ENCODE data around the gene CLSTN3.

CLSTN3 gene

GRCh38 chr12:7125632-7126227, 4.4 kb upstream of the CLSTN3 start:
- DNase-seq (ENCODE audit: low read depth in 2 of 2) = no peak

DNA sequence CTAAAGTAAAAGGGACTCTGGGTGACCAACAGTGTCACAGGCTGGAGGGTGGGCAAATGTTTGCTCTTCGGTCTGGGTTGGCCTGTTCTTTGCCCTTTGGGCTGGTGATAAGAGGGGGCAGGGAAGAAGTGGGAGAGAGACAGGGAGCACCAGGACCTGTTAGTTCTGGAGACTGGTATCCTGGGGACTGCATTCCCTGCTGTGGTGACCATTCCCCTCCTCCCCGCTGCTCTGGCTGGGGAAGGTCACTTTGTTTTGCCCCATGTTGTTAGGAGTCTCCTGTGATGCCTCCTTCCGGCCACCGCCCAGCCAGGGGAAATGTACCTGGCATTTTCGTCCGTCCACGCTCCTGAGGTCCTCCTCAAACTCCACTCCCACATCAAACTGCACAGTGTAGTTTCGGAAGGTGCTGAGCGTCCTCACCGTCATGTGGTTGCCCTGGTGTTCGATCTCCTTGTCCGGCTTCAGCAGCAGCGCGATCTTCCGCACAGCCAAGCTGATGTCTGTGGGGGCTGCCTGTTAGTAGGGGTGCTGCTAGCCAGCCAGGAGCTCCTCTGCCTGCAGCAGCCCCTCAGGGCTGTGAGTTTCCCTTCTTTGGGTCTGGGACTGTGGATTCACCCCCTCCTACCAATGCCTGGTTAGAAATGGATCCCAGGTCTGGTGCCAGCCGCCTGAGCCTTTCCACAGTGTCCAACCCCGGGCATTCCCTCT, 2.1 kb upstream of the CLSTN3 start:
- no peak for DNase-seq (ENCODE audit: low read depth in 2 of 2)

DNA sequence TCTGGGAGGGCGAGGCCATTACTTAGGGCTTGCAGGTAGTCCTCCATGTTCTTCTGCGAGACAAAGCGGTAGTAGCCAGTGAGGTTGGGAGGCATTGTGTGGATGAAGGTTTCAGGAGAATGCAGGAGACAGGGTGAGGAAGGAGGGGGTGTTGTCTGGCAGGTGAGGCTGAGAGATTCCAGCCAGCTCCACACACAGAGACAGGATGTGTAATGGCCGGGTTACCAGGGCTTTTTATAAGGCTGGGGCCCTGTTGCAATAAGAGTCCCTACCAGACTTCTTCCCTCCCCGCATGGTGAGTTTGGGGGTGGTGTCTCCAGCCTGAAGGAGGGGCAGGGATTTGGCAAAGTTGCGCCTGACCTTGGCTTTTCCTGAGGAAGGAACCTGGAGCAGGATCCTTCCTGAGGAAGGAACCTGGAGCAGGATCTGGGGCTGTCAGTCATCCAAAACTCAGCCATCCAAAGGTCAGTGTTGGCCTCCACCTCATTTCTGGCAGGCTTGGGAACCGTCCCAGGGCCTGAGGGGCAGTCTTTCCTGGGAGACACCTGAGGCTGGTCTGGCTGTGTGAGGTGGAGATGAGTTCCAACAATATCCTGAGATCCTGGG, 1.4 kb upstream of the CLSTN3 start, which contains the start of gene RBP5:
TSS of gene RBP5 (minus strand) at position 209 of the 606 bp plus-strand sequence. CDS start at position 95, 114 bp downstream.
- no peak for DNase-seq (ENCODE audit: low read depth in 2 of 2)

GRCh38 chr12:7129287-7129871, 792 bp upstream of the CLSTN3 start:
- DNase-seq (ENCODE audit: low read depth in 2 of 2) = no peak

DNA sequence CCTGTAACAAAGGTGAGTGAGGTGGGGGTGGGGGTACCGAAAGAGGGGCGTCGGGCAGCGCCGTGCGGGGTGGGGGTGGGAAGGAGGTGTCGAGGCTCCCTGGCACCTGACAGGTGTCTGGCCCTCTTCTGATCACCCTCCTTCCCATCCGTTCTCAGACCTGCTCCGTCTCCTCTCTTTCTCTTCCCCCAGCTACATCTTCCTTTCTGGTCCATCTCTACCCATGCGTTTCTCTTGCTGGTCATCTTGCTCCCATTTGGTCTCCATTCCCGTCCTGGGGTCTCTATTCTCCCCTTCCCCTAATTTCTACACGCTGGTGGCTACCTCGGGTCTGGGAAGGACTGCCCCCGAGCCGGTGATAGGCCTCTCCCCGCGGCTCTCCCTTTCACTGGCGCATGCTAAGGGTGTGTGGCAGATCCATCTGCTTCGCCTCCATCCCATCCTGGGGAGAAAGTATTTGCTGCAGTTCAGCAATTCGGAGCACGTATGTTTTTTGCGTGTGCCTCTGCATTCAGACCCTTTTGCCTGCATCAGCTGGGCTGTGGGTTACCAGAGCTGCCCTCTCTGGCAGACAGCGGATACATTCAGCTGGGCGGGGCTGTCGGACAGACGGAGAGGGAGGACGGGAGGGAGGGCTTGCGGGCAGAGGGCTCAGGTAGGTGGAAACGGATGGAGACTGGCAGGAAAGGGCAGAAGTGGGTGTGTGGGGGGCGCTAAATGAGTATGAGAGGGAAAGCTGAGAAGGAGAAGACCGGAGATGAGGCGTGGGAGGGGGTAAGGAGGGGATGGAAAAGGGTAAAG, 730 bp downstream of the CLSTN3 start:
- DNase-seq (ENCODE audit: low read depth in 2 of 2) = no peak

- no peak for DNase-seq (ENCODE audit: low read depth in 2 of 2)
Measured at GRCh38 chr12:7131502-7131866, 1.3 kb downstream of the CLSTN3 start.

- no peak for DNase-seq (ENCODE audit: low read depth in 2 of 2)
Measured at GRCh38 chr12:7134396-7135166, 4.4 kb downstream of the CLSTN3 start.

GRCh38 chr12:7136071-7136470, 5.9 kb downstream of the CLSTN3 start:
- no peak for DNase-seq (ENCODE audit: low read depth in 2 of 2)

DNA sequence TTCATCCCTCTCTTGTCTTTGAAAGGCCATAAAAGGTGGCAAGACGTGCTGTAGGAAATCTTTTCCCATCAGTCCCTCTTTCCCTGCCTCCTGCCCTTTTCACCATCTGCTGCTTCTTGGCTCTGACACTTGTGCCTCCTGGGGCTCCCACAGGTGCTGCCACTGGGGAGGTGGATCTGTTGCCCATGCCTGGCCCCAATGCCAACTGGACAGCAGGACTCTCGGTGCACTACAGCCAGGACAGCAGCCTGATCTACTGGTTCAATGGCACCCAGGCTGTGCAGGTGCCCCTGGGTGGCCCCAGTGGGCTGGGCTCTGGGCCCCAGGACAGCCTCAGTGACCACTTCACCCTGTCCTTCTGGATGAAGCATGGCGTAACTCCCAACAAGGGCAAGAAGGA, 6.5 kb downstream of the CLSTN3 start:
- DNase-seq (ENCODE audit: low read depth in 2 of 2) = no peak

DNA sequence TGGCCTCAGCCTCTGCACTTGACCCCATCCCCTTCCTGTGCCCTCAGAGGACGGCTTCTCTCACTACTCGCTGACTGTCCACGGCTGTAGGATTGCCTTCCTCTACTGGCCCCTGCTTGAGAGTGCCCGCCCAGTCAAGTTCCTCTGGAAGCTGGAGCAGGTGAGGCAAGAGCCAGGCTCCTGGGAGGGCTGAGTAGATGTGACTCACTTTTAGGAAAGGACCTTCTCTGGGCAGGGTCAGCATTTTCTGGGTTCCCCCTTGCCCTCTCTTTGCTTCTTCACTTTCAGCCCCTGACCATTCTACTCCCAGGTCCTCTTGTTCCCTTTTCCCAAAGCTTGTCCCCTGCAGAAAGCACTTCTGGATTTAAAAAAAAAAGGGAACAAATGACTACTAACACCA, 7.7 kb downstream of the CLSTN3 start:
- no peak for DNase-seq (ENCODE audit: low read depth in 2 of 2)

DNA sequence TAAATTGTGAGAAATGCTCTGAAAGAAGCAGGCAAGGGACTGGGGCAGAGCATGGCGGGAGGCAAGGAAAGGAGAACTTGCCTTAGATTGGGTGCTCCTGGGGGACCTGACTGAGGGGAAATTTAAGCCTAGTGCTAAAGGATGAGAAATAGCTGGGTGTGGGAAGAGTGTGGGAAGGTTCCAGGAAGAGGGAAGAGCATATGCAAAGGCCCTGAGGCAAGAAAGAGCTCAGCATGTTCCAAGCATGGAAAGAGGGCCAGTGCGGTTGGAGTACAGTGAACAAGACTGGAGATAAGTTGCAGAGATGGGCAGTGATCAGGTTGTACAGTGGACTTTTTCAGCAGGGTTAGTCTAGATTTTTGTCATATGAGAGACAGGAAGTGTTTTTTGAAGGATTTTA, 9.0 kb downstream of the CLSTN3 start:
- DNase-seq (ENCODE audit: low read depth in 2 of 2) = no peak

DNA sequence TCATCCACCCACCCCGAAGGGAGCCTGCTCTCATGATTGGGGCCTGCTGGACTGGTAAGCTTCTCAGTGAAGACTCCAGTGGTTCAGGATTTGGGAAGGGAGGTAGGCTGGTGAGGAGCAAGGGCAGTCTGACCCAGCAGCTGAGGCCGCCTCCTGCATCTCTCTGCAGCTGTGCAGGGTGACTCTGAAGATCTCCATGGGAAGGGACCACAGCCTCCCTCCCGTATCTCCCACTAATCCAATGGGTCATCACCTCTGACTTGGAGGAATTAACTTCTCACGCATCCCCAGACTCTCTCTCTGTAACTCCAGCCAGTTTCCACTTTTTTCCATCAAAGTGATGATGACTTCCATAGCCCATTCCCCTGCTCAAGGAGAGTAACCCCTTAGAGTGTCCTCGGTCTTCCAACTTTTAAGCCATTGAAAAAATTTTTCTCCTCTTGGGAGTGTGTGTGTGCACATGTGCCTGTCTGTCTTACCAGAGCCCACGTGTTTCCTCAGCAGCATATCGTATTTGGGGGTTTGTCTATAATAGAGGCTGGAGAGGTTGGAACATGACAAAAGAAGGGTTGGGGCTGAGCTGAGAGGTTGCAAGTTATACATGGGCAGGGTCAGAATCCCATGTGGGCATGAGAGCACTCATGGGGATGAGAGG, 11.3 kb downstream of the CLSTN3 start:
- DNase-seq (ENCODE audit: low read depth in 2 of 2) = no peak

DNA sequence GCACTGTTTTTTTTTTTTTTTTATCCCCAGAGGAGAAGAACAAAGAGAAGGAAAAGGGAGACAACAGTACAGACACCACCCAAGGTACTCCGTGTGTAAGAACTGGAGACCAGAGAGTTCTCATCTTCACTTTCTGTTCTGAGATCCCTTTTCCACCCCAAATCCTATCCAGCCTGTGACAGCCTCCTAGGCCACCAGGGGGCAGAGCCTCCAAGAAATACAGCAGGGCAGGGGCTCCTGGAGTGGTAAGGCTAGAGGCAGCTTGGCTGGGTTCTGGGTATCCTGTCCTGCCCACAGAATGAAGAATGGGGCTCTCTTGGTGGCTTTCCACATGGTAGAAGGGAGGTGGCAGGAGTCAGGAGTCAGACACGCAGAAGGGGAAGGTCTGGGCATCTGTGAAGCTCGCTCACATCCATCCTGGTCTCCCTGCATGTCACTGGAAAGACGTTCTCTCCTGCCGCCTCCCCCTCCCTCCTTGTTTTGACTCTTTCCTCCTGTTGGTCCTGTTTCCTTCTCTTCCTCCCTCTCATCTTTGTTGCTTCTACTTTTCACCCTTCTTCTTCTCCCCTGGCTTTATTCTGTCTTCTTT, 12.0 kb downstream of the CLSTN3 start:
- peak in 1 of 2 donors; percentile 28 for DNase-seq (ENCODE audit: low read depth in 2 of 2)

DNA sequence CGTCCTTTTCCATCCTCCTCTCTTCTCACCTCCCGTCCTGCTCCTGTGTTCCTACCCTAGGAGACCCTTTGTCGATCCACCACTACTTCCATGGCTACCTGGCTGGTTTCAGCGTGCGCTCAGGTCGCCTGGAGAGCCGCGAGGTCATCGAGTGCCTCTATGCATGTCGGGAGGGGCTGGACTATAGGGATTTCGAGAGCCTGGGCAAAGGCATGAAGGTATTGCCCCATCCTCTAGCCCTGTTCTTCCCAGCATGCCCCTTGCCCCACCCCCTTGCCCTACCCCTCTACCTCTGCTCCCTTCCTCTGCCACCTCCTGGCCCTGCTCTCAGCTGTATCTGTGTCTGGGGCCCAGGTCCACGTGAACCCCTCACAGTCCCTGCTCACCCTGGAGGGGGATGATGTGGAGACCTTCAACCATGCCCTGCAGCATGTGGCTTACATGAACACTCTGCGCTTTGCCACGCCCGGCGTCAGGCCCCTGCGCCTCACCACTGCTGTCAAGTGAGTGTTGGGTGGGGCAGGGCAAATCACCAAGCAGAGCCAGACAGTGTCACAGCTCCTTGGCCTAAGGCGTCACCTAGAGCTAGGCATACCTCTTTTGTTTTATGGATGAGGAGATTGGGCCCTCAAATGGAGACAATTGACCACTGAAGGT, 12.8 kb downstream of the CLSTN3 start:
- DNase-seq (ENCODE audit: low read depth in 2 of 2) = no peak

DNA sequence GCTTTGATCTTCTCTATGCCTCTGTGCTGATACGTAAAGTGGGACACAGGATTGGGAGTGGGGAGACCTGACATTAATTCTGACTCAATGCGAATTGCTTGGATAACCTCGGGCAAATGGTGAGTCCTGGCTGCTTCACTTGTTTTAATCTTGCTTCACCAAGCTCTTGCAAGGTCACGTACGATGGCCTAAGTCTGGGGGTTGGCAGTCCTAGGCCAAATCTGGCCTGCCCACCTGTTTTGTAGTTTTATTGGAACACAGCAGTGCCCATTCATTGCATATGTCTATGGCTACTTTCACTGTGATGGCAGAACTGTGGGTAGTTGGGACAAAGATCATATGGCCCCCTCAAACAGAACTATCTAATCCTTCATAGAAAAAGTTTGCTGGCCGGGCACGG, 13.4 kb downstream of the CLSTN3 start:
- DNase-seq (ENCODE audit: low read depth in 2 of 2) = no peak

DNA sequence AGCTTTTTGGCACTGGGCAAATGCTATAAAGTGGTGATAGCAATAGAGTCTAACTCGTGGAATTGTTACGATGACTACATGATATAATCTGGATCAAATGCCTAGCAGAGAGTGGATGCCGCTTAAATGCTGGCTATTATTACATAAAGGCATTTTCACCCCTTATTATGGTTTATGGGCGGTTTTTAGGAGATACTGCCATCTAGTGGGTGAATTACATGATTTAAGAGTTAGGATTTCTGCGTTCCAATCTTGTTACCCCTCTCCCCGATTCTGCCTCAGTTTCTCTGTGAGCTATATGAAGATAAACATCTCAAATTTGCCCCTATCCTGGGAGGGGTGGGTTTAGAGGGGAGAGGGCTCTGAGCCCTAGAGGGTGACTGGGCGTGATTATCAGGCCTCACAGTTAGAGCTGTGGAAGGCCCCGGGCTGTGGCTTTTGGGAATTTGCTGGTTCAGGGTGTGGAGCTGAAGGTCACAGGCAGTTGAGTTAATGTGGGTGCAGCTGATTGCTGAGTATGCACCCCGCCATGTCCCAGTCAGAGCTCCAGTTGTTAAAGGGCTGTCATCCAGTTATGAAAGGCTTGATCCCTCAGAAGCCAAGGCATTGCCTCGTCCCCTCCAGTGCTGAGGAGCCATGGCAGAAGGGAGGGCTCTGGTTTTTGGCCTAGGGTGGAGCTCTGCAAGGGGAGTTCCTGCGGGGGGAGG, 14.4 kb downstream of the CLSTN3 start:
- no peak for DNase-seq (ENCODE audit: low read depth in 2 of 2)

GRCh38 chr12:7145671-7146070, 15.5 kb downstream of the CLSTN3 start:
- no peak for DNase-seq (ENCODE audit: low read depth in 2 of 2)

- DNase-seq (ENCODE audit: low read depth in 2 of 2) = no peak
Measured at GRCh38 chr12:7146228-7146627, 16.1 kb downstream of the CLSTN3 start.

DNA sequence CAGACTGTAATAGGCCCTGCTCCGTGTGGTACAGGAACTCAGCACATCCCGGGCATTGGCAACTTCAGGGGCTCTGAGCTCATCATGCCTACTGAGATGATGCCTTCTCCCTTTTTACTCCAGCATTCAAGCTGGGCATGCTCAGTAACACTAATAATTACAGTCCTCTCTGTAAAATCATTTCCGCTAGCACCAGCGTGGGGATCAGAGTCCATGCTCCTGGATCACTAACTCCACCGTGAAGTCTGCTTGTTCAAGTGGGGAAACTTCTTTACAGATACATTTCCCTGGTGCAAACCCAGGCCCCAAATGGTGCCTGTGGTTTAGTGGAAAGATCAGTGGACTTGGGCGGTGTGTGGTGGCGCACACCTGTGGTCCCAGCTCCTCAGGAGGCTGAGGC, 16.7 kb downstream of the CLSTN3 start:
- no peak for DNase-seq (ENCODE audit: low read depth in 2 of 2)
